A549 (cell line): Measurements from ENCODE around the gene ZBTB46.
"Not testable (repeated sequence)": the region's sequence is repeated elsewhere in the genome, so short reads cannot be mapped to it uniquely, and the experiment has no call there.

Experiments
- NR3C1 ChIP-seq: fragments of >200 bp; sonication (Bioruptor Twin); formaldehyde crosslinking; IDR thresholded peaks from 3 replicates; pipeline ENCODE4 v1.6.1; 2017
- POLR2A ChIP-seq: IDR thresholded peaks from 2 replicates; pipeline ENCODE4 v1.6.1; 2012; ENCODE audit warnings: mild to moderate bottlenecking, low read length
- TF ChIP-seq, protein P1 (sequence below): fragments of >200 bp; sonication (Bioruptor Twin); formaldehyde crosslinking; IDR thresholded peaks from 3 replicates; pipeline ENCODE4 v1.5.1; 2016

DNA sequence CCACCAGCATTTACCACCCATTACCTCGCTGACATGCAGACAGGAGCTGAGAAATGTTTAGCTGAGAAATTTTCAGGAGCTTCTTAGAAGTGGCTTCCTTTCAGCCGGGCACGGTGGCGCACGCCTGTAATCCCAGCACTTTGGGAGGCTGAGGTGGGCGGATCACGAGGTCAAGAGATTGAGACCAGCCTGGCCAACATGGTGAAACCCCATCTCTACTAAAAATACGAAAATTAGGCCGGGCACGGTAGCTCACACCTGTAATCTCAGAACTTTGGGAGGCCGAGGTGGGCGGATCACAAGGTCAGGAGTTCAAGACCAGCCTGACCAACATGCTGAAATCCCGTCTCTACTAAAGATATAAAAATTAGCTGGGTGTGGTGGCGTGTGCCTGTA, 20.5 kb upstream of the ZBTB46 start:
- TF ChIP-seq, protein P1, sequence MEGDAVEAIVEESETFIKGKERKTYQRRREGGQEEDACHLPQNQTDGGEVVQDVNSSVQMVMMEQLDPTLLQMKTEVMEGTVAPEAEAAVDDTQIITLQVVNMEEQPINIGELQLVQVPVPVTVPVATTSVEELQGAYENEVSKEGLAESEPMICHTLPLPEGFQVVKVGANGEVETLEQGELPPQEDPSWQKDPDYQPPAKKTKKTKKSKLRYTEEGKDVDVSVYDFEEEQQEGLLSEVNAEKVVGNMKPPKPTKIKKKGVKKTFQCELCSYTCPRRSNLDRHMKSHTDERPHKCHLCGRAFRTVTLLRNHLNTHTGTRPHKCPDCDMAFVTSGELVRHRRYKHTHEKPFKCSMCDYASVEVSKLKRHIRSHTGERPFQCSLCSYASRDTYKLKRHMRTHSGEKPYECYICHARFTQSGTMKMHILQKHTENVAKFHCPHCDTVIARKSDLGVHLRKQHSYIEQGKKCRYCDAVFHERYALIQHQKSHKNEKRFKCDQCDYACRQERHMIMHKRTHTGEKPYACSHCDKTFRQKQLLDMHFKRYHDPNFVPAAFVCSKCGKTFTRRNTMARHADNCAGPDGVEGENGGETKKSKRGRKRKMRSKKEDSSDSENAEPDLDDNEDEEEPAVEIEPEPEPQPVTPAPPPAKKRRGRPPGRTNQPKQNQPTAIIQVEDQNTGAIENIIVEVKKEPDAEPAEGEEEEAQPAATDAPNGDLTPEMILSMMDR, result not testable (repeated sequence)
- not testable (repeated sequence) for TF ChIP-seq NR3C1, POLR2A
